ENCODE data around the gene TXNRD1.
"Not testable (repeated sequence)": the region's sequence is repeated elsewhere in the genome, so short reads cannot be mapped to it uniquely, and the experiment has no call there.

Gene TXNRD1

DNA sequence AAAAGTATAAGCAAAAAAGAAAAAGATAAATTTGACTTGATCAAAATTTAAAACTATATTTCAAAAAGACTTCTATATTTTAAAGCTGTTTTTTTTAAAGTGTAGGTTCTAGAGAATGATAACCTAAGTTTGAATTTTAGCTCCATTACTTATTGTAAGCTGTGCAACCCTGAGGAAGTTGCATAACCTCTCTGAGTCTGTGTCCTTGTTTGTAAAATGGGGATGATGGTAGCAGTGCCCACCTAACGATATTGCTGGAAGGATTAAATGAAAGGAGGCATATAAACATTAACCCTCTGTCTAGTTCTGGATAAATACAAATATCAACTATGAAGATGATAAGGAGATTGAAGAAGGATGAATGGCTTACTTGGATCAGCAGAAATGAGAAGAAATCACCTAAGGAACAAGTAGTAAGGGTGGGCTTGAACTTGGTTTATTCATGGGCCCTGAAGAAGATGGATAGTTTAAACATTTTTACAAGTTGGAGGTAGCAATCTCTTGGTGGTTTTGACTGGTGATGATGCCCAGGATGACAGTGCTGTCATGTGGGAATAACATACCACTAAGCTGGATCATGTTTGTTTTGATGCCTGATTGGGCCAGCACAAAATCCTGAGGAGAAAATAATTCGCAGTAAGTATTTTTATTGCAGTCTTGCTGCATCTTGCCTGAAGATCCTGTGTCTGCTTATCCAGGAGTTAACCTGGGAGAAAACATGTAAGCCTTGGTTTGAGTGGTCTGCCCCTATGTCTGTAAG, 35.0 kb downstream of the TXNRD1 start:
- Histone ChIP-seq H3K36me3 (no peaks in the 10 kb centered on the region), H3K4me3 (no peak overlapping the region), H3K27ac (no peak overlapping the region), H3K4me1 (peaks cover 9% of the 10 kb centered on the region), H3K27me3 (no peaks in the 10 kb centered on the region), H3K4me2 (no peak overlapping the region), H4K20me1 (no peaks in the 10 kb centered on the region), H3K9ac (no peak overlapping the region), H3K9me3 (no peaks in the 10 kb centered on the region)
- no peak for TF ChIP-seq Cebpa-rat (IDR thresholded peaks at IDR 0.05)

DNA sequence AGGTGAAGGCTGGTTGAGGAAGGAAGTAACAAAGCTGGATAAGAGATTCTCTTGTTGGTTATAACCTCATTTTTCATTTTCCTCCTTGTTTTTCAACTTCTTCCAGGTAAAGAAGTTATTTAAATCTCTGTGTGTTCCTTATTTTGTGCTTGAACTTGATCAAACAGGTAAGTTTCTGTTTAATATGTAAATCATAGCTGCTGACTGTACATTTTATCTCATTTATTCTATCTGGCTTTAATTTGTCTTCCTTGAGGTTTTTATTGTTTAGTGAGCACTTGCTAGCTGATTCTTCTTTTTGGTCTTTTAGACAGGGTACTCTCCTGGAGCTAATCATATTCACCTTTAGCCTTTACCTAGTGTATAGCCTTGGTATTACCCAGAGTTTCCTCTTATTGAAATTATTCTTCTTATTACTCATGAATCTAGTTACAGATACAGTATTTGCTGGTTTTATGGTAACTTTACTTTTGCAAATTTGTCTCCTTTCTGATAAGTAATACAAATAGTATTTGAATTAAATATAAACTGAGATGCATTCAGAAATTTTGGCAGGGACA, 42.4 kb downstream of the TXNRD1 start:
- Histone ChIP-seq H4K20me1 (no peaks in the 10 kb centered on the region), H3K4me1 (peaks cover 7% of the 10 kb centered on the region), H3K36me3 (no peaks in the 10 kb centered on the region), H3K4me3 (no peak overlapping the region), H3K27ac (no peak overlapping the region), H3K27me3 (no peaks in the 10 kb centered on the region), H3K9ac (no peak overlapping the region), H3K9me3 (no peaks in the 10 kb centered on the region), H3K4me2 (no peak overlapping the region)
- TF ChIP-seq Cebpa-rat (IDR thresholded peaks at IDR 0.05) = no peak

DNA sequence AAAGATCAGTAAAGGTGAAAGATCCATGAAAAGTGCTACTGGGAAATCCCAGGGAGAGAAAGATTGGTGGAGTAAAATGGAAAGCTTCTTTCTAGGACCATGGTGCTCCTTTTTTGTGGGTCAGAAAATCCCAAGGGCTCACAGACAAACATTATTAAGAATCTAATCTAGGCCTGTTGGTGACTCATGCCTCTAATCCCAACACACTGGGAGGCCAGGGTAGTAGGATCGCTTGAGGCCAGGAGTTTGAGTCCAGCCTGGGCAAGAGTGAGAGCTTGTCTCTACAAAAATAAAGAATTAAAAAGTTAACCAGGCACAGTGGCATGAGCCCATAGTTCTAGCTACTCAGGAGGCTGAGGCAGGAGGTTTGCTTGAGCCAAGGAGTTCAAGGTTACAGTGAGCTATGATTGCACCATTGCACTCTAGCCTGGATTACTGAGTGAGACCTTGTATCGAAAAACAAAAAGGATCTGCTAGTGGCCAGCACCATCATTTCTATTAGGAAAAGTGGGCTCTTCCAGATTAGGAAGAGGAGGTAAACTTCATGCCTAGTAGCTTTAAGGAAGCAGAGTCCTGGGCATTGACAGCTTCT, 43.0 kb downstream of the TXNRD1 start:
- no peaks in the 10 kb centered on the region for H3K27me3 ChIP-seq
- no peak overlapping the region for H3K27ac ChIP-seq
- H3K4me3 ChIP-seq = no peak overlapping the region
- peaks cover 2% of the 10 kb centered on the region; the same call in 1 of the 2 replicates for H3K4me1 ChIP-seq
- no peaks in the 10 kb centered on the region for H3K36me3 ChIP-seq
- no peak overlapping the region for H3K4me2 ChIP-seq
- no peak for TF ChIP-seq Cebpa-rat (IDR thresholded peaks at IDR 0.05)
- no peak overlapping the region for H3K9ac ChIP-seq
- H3K9me3 ChIP-seq = no peaks in the 10 kb centered on the region
- no peaks in the 10 kb centered on the region for H4K20me1 ChIP-seq

DNA sequence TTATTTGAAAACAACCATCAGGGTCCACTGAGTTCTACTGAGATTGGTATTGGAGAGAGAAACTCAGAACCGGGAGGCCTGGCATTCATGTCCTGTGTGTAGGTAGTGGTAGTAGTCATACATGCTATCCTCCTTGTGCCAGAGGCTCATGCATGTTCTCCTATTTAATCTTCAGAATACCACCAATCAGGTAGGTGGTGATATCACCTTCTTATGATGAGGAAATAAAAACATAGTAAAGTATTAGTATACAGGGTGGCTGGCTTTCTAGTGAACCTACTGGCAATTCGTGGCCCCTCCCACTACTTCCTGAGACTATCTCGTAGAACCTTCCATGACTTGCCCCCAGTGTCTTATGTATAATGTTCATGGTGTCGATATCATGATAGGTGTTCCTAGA, 47.4 kb downstream of the TXNRD1 start:
- Histone ChIP-seq H3K27me3 (no peaks in the 10 kb centered on the region), H3K4me2 (no peak overlapping the region), H3K4me1 (no peaks in the 10 kb centered on the region), H3K27ac (no peak overlapping the region), H3K36me3 (no peaks in the 10 kb centered on the region), H3K9ac (no peak overlapping the region), H4K20me1 (no peaks in the 10 kb centered on the region), H3K9me3 (peaks cover 10% of the 10 kb centered on the region; the same call in 1 of the 2 replicates), H3K4me3 (no peak overlapping the region)
- TF ChIP-seq Cebpa-rat (IDR thresholded peaks at IDR 0.05) = no peak

DNA sequence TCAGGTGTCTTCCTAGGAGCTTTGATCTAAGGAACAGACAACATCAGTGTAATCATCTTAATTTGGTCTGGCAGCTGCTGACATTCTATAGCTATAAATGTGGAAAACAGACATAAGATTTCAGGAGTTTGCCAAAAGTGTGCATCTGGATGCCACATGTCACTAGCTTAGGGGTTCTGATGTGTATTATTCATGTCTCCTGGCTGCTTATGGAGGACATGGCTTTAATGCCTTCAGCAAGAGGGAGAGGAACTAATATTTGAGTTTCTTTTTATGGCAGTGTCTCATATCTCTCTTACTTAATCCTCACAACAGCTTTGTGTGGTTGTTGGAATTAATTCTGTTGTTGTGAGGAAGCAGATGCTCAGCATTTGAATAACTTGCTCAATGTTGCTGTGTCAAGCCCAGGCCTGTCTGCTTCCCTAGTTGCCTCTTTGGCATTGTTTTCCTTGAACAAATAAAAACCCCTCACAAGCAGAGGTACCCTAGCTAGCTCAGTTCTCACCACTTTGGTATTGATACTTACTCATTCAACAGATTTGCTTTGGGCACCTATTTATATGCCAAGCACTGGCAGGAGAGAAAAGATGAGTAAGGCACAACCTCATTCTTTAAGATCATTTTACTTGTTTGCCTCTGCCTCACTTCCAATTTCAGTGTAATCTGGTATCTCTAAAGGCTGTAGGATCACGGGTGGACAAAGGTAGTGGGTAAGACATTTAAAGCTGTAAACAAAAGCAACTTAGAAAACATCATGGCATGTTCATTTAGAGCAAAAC, 48.2 kb downstream of the TXNRD1 start:
- Histone ChIP-seq H3K4me2 (no peak overlapping the region), H3K27ac (no peak overlapping the region), H4K20me1 (no peaks in the 10 kb centered on the region), H3K9me3 (peaks cover 10% of the 10 kb centered on the region; the same call in 1 of the 2 replicates), H3K36me3 (no peaks in the 10 kb centered on the region), H3K4me1 (peaks cover 6% of the 10 kb centered on the region; the same call in 1 of the 2 replicates), H3K4me3 (no peak overlapping the region), H3K27me3 (no peaks in the 10 kb centered on the region), H3K9ac (no peak overlapping the region)
- no peak for TF ChIP-seq Cebpa-rat (IDR thresholded peaks at IDR 0.05)

DNA sequence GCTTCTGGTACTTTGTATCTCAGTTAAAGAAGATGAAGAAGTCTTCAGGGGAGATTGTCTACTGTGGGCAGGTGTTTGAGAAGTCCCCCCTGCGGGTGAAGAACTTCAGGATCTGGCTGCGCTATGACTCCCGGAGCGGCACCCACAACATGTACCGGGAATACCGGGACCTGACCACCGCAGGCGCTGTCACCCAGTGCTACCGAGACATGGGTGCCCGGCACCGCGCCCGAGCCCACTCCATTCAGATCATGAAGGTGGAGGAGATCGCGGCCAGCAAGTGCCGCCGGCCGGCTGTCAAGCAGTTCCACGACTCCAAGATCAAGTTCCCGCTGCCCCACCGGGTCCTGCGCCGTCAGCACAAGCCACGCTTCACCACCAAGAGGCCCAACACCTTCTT, 49.9 kb downstream of the TXNRD1 start:
- H4K20me1 ChIP-seq, H3K27ac ChIP-seq, H3K27me3 ChIP-seq, H3K4me2 ChIP-seq, H3K4me3 ChIP-seq, H3K9ac ChIP-seq, H3K36me3 ChIP-seq: not testable (repeated sequence)
- H3K4me1 ChIP-seq = peaks cover 14% of the 10 kb centered on the region
- peaks cover 21% of the 10 kb centered on the region; the same call in 1 of the 2 replicates for H3K9me3 ChIP-seq

DNA sequence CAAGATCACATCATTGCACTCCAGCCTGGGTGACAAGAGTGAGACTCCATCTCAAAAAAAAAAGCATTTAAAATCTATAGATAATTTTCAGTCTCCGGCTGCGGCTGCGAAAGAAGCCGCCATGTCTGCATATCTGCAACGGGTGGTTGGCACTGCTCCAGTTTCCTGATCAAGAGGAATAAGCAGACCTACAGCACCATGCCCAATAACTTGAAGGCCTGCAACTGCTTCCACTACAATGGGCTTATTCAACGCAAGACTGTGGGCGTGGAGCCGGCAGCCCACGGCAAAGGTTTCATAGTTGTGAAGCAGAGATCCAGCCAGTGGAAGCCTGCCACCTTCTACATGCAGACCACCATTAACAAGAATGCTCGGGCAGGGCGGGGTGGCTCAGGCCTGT, 57.4 kb downstream of the TXNRD1 start:
- Histone ChIP-seq H3K36me3 (no peaks in the 10 kb centered on the region), H4K20me1 (no peaks in the 10 kb centered on the region), H3K9me3 (peaks cover 15% of the 10 kb centered on the region; the same call in 1 of the 2 replicates), H3K4me2 (peak overlapping the region; percentile 8), H3K27ac (no peak overlapping the region), H3K9ac (no peak overlapping the region), H3K4me1 (peaks cover 89% of the 10 kb centered on the region), H3K27me3 (no peaks in the 10 kb centered on the region), H3K4me3 (no peak overlapping the region)
- no peak for TF ChIP-seq Cebpa-rat (IDR thresholded peaks at IDR 0.05)

DNA sequence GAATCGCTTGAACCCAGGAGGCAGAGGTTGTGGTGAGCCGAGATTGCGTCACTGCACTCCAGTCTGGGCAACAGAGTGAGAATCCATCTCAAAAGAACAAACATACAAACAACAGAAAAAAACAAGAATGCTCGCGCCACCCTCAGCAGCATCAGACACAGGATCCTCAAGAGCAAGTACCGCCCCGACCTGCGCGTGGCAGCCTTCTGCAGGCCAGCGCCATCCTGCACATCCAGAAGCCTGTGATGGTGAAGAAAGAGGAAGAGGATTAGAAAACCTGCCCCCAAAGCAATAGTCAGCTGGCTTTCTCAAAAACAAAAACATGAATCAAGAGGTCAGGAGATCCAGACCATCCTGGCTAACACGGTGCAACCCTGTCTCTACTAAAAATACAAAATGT, 57.9 kb downstream of the TXNRD1 start:
- no peak; the same call in 1 of the 2 replicates for TF ChIP-seq Cebpa-rat (IDR thresholded peaks at IDR 0.05)
- Histone ChIP-seq H3K4me2 (peak overlapping the region; percentile 8), H3K4me3 (no peak overlapping the region), H4K20me1 (no peaks in the 10 kb centered on the region), H3K27me3 (no peaks in the 10 kb centered on the region), H3K27ac (peak overlapping the region; percentile 46; the same call in 1 of the 2 replicates), H3K4me1 (peaks cover 90% of the 10 kb centered on the region), H3K9ac (no peak overlapping the region; the same call in 1 of the 2 replicates), H3K9me3 (peaks cover 15% of the 10 kb centered on the region; the same call in 1 of the 2 replicates), H3K36me3 (no peaks in the 10 kb centered on the region)

DNA sequence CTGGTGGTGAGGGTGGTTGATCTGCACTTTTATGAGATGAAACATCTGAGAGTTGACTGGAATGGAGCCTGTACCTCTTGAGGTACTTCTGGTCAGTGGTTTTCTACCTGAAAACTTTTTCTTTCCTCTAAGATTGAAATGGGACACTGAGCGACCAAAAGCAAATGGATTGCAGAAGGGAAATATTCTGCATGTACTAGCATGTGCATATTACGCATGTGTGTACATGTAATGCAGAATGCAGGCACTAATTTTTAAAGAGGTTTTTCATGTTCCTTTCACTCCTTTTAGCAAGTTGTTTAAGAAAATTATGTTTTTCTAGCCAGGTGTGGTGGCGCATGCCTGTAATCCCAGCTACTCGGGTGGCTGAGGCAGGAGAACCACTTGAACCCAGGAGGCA, 59.2 kb downstream of the TXNRD1 start:
- TF ChIP-seq Cebpa-rat (IDR thresholded peaks at IDR 0.05) = no peak
- H3K4me3 ChIP-seq = no peak overlapping the region
- H4K20me1 ChIP-seq = no peaks in the 10 kb centered on the region
- H3K4me1 ChIP-seq = peaks cover 84% of the 10 kb centered on the region
- H3K27ac ChIP-seq = no peak overlapping the region
- no peak overlapping the region for H3K9ac ChIP-seq
- H3K27me3 ChIP-seq = no peaks in the 10 kb centered on the region
- H3K9me3 ChIP-seq = peaks cover 9% of the 10 kb centered on the region; the same call in 1 of the 2 replicates
- no peaks in the 10 kb centered on the region for H3K36me3 ChIP-seq
- H3K4me2 ChIP-seq = peak overlapping the region; percentile 86
